IPS-18c (cell line): ENCODE measurements around the gene ST3GAL2.
A peak's percentile ranks its signal among the peaks of the same experiment; 100 is the strongest.
"Not testable (repeated sequence)": the region's sequence is repeated elsewhere in the genome, so short reads cannot be mapped to it uniquely, and the experiment has no call there.

Experiments
- H3K4me3 ChIP-seq: 2 replicates; pipeline ENCODE4 v1.7.0; 2013; ENCODE audit warnings: low read depth, mild to moderate bottlenecking, low read length, moderate library complexity; ENCODE audit not compliant: insufficient read depth
- H3K9me3 ChIP-seq: one replicate; pipeline ENCODE4 v1.6.1; 2013; ENCODE audit warnings: mild to moderate bottlenecking, low read length, moderate library complexity; ENCODE audit not compliant: control insufficient read depth, insufficient read depth

The ST3GAL2 gene

DNA sequence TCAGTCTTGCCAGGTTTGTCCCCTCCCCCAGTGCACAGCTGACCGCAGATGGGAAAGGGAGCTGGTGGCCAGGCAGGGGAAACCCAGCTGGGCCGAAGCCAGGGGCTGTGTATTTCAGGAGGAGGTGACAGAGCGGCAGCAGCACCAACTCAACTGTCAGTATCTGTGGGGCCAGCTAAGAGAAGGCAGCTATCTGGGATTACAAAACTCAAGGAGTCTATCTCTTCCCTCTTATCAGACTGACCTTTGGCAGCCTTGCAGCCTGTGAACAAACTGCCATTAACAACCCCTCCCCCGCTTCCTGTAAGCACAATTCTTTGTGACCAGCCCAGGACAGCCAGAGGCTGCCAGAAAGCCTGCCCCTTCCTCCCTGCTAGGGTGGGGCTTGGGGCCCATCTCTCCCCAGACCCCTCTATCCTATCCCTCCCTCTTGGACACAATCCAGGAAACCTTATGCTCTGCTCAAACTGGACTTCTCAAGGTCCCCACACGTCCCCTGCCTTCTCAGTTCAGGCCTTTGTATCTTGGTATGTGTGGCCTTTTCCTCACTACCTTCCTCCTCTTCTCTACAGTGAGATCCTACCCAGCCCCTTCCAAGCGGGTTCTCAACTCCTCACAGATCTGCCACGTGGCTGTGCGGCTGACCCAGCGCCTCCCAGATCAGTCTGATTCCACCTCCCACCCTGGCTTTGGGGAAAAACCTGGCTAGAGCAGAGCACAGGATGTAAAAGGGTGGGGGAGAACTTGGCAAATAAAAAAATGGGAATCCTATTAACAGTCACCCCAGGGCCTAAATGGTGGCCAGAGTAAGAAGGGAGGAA, 10.5 kb downstream of the ST3GAL2 start:
- Histone ChIP-seq H3K4me3 (peak overlapping the region; percentile 22; the same call in 1 of the 2 replicates), H3K9me3 (peaks cover 2% of the 10 kb centered on the region)

DNA sequence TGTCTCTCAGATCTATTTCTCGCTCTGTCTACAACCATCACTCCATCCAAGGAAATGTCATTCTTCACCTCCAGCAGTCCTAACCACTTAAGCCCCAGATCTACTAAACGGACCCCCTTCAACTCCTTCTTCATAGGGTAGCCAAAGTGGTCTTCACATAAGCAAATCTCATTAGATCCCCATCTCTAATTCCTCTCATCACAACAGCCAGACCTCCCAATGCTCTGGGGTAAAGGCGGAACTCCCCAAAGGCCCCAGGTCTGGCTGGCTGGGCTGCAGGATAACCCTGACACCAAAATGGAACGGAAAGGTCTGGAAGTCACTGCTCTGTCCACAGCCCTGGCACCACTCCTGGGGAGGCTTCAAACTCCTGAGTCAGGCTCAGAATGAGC, 11.1 kb downstream of the ST3GAL2 start:
- Histone ChIP-seq H3K9me3 (peaks cover 2% of the 10 kb centered on the region), H3K4me3 (no peak overlapping the region)

DNA sequence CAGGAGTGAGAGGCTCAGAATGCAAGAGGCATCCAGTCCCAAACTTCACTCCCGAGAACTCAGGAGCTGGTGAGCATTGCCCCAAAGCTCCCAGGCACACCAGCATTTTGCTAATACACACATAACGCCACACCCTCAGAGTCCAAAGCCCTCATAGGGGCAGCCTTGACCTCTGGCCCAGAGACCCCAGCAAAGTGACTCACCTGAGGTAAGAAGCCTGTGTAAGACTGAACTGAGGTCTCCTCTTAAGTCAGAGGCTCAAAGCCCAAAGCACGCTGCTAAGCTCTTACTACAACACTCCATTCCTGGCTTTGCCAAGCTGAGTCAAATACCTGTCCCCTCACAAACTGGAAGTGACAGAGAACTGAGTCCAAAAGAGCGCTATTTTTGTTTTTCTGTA, 16.4 kb downstream of the ST3GAL2 start:
- no peak overlapping the region for H3K4me3 ChIP-seq
- H3K9me3 ChIP-seq = peaks cover 2% of the 10 kb centered on the region

DNA sequence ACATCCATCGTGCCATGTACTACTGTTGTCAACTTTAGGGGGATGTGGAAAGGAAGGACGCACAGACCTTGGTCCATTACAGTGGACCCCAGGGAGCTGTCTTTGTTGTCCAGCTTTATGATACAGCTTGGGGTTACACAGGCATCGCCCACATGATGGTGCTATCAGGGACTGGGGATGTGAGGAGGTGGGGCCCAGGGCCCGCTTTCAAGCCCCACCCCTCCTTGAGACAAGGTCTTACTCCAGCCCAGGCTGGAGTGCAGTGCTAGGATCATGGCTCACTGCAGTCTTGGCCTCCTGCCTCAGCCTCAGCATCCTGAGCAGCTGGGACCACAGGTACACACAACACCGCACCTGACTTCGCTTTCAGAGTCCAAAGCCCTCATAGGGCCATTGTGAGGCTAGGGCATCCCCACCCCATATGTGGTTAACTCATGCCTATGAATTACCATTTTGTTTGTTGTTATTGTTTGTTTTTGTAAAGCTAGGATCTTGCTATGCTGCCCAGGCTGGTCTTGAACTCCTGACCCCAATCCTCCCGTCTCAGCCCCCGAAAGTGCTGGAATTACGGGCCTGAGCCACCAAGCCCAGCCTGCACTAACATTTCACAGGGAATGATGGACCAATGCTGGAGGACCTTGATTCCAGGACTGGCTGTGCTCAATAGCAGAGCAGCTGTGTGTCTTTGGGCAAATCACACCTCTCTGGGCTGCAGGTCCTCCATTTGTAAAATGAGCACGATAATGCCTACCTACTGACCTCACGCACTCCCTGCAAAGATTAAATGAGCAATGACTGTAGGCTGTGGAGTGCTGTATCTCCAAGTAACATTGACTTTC, 17.2 kb downstream of the ST3GAL2 start:
- H3K4me3 ChIP-seq = no peak overlapping the region
- peaks cover 2% of the 10 kb centered on the region for H3K9me3 ChIP-seq

DNA sequence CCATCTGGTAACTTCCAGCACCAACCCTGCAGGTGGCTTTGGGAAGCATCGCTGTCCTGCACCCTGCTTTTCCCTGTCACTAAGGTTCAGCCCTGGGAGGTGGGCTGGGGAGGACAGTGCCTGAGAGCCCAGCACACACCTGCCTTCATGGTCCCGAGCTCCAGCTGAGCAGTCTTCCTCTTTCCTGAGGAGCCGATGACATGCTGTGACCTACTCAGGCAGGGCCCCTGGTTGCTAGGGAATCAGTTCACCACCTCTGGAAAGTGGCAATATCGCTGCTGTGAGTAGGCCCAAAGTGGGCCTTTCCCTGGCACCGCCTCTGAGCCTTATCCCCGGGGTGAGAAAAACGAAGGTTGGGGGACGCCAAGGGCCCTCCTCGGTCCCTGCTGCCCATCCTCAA, 17.9 kb downstream of the ST3GAL2 start:
- no peak overlapping the region for H3K4me3 ChIP-seq
- peaks cover 2% of the 10 kb centered on the region for H3K9me3 ChIP-seq

DNA sequence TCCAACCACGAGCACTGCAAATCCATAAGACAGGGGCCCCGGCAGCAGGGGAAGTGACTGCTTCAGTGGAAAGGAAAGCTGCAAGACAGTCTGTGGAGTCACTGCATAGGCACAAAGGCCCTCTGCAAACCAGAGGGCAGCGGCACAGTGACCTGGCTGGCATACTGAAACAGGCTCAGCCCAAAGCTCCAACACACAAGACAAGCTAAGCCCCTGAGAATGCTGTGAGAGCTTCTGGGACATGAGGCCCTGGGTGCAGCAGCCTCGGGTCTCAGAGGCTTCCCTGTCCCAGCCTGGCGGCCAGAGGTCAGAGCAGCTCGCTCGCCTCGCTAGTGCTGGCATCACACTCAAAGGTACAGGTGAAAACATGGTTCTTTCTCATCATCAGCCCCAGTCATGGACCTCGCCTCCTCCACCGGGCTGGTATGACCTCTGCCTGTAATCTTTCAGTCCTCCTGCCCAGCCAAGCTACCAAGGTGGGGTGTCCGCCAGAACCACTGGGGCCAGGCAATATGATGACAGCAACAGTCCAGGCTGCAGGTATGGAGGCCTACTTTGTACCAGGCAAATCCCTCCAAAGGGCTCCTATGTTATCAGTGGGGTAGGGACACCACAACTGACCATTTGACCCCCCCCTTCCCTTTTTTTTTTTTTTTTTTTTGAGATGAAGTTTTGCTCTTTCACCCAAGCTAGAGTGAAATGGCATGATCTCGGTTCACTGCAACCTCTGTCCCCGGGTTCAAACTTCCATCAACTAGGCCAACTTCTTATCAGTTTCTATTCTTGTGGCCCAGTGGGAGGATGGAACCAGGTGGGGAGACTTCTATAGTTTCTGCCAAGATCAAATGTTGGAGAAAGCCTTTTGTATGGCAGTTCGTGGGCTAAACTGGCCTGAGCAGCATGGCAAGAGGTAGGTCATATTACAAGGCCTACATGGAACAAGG, 19.2 kb downstream of the ST3GAL2 start:
- no peak overlapping the region for H3K4me3 ChIP-seq

DNA sequence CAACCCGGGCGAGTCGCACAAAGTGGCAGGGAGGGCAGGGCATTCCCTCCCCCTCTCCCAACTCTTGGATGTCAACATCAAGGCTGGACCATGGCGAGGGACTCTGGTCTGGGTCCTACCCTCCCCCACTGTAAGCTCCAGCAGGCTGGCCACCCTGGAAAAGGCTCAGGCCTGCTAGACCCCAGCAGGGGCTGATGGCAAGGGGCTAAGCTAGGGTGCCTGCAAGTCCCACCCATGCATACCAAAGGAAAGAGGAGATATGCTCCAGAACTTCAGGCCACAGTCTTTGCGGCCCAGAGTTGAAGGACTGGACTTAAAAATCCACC, 19.9 kb downstream of the ST3GAL2 start:
- Histone ChIP-seq H3K4me3 (no peak overlapping the region), H3K9me3 (no peaks in the 10 kb centered on the region)

More for the DNA sequence above, 19.2 kb downstream of the ST3GAL2 start:
- H3K9me3 ChIP-seq = no peaks in the 10 kb centered on the region

DNA sequence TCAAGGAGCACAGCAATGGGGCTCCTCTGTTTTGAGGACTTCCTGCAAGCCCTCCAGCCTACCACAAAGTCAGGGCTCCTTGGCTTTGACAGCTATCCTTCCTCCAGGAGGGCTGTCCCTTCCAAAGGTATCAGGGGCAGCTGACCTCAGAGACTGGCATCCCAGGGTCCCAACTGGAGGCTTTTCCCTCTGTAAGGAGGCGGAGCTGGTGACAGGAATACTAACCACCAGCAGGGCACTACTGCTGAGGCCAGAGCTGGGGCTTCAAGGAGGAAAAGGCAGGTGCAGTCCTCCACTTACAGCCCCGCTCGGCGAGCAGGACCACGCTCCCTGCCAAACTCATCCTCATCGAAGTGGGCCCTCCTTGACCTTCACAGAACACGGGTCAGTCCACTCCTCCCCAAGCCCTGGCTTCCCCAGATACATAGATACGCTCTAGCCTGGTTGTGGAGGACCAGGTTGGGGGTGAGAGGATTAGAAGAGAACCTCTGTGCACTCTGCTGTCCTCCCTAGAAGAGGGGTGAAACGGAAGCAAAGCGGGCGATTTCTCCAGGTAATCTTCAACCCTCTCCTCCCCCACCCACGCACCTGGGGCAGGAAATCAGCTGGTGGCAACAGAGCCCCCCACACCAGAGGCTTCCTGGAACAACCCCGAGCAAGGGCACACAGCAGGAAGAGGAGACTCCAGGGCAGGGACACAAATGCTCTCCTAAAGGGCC, 20.5 kb downstream of the ST3GAL2 start:
- H3K9me3 ChIP-seq = no peaks in the 10 kb centered on the region
- H3K4me3 ChIP-seq = no peak overlapping the region

DNA sequence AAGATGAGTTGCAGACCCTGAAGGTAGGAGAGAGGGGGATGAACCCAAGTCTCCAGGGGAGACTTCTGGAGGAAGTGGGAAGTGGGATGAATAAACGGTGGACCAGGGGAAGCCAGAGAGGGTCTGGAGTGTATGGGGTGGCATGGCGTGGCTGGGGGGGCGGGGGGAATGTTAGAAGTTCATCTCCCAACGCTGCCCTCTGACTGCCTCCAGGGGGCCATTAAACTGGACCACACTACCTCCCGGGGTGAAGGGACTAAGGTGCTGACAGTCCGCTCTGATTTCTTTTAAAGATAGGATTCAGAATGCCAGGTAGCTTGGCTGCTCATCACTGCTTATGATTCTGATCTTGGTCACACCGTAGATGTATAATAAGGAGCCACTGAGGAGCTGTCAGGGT, 21.2 kb downstream of the ST3GAL2 start:
- Histone ChIP-seq H3K4me3 (no peak overlapping the region), H3K9me3 (no peaks in the 10 kb centered on the region)

DNA sequence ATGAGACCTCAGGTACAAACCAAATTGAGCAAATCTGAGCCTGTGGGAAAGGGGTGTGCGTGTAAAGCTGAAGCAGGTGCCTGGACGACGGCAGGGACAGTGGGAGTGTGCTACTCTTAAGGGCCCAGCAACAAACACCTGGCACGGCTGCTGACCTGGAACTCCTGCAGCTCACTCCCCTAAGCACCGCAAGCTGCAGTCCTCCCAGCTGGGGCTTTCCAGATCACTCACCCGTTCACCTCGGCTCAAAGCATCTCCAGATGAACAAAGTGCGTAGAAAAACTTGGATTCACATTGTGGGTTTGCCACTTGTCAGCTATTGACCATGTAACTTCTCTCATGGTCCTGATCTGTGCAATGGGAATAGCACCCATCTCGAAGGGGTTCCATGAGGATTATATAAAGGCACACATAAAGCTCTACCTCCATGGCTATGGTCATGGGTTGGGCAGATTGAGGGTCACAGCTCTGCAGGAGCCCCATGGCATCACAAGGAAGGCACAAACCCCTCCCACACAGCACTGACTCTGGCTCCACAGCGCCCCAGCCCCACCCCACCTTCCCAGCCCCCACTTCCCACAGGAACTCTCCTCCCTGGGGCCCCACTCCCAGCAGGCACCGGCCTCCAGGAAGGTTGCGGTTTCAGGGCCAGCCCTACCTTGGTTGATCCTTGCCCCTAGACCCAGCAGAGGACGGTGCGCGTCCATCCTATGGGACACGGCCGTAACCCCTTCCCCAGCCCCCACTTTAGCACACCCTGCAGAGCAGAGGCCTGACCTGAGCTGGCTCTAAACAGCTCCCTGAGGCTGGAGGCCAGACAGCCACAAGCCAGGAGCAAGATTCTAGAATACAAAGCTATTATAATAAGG, 21.9 kb downstream of the ST3GAL2 start:
- H3K9me3 ChIP-seq = no peaks in the 10 kb centered on the region

DNA sequence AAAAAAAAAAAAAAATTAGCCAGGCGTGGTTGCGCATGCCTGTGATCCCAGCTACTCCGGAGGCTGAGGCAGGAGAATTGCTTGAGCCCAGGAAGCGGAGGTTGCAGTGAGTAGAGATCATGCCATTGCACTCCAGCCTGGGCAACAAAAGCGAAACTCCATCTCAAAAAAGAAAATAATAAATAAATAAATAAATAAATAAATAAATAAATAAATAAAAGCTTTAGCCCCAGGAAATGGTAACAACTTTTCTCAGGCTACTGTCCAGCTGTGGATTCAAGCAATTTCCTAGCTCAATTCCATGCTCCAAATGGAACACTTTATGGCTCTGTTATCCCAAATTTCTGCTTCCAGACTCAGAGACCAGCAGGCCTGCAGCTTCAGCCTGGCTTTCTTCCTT, 25.3 kb downstream of the ST3GAL2 start:
- not testable (repeated sequence) for H3K4me3 ChIP-seq

More for the DNA sequence above, 21.9 kb downstream of the ST3GAL2 start:
- no peak overlapping the region for H3K4me3 ChIP-seq

DNA sequence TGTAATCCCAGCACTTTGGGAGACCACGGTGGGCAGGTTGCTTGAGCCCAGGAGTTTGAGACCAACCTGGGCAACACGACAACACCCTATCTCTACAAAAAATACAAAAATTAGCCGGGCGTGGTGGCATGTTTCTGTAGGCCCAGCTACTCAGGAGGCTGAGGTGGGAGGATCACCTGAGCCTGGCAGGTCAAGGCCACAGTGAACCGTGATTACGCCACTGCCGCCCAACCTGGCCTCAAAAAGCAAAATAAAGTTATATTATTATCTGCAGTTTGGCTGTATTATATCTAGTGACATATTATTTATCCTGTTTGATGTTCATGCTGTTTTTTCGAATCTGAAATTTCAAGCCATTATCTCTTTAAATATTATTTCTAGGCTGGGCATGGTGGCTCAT, 26.5 kb downstream of the ST3GAL2 start:
- Histone ChIP-seq H3K9me3 (no peaks in the 10 kb centered on the region), H3K4me3 (no peak overlapping the region)

More for the DNA sequence above, 25.3 kb downstream of the ST3GAL2 start:
- H3K9me3 ChIP-seq = not testable (repeated sequence)

DNA sequence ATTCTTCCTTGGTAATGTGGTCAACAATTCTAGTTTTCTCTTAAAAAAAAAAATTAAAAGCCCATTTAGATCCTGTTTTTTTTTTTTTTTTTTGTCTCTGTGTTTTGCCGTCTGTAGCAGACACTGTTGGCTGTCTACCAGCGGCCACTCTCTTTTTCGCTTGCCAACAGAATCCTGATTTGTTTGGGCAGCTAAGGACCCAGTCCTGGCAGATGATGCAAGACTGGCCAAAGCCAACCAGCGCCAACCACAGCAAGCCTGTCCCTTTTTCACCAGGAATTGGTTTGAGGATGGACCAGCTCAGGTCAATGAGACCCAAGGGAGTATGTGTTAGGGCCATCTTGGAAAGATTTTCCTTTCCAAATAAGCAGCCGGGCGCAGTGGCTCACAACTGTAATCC, 28.2 kb downstream of the ST3GAL2 start:
- no peak overlapping the region for H3K4me3 ChIP-seq
- H3K9me3 ChIP-seq = no peaks in the 10 kb centered on the region

DNA sequence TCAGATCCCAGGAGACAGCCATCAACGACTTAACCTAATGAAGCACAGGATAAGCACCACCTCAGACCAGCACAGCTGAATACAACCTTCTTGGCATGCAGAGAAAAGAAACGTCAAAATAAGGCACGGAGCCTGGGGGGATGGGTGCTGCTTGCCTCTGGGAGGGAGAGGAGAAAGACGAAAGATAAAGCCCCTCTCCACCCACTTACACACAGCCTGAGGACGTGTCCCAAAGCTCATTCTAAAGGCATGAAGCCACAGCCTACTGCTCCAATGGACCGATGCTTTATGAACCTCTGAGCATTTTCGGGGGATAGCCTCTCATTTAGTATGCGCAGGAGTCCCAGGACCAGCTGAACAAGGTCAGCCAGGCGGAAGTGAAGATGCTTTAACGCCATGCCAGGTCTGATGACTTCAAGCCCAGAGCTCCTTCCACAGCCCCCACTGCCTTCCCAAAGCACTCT, 31.1 kb downstream of the ST3GAL2 start:
- H3K9me3 ChIP-seq = no peaks in the 10 kb centered on the region

DNA sequence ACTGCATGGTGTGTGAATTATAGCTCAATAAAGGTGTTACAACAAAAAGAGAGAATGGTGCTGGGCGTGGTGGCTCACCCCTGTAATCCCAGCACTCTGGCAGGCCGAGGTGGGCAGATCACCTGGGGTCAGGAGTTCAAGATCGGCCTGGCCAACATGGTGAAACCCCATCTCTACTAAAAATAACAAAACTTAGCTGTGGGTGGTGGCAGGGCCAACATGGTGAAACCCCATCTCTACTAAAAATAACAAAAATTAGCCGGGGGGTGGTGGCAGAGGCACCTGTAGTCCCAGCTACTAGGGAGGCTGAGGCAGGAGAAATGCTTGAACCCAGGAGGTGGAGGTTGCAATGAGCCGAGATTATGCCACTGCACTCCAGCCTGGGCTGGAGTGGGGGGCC, 32.8 kb downstream of the ST3GAL2 start:
- not testable (repeated sequence) for H3K9me3 ChIP-seq, H3K4me3 ChIP-seq

More for the DNA sequence above, 31.1 kb downstream of the ST3GAL2 start:
- no peak overlapping the region for H3K4me3 ChIP-seq
